GM10248 (cell line): Measurements from ENCODE around the gene HTR1B.

ENCODE experiments used
- CTCF ChIA-PET: fragments of 300-600 bp; sonication (Branson Sonifier 250); formaldehyde crosslinking; extraction: SDS; loops from one replicate; lab custom pipeline; 2021; ENCODE audit warnings: antibody characterized with exemption; lab: Yijun Ruan, JAX
- POLR2A ChIA-PET: fragments of 350-650 bp; sonication (Branson Sonifier 250); formaldehyde crosslinking; extraction: SDS; loops from one replicate; lab custom pipeline; 2020; ENCODE audit warnings: antibody characterized with exemption; lab: Yijun Ruan, JAX
- DNase-seq: peaks from one replicate; pipeline ENCODE4 v3.0.0; 2012; ENCODE audit errors: extremely low spot score
- TF ChIP-seq, protein P1 (sequence below): IDR thresholded peaks from 2 replicates; pipeline ENCODE4 v1.5.1; 2012; ENCODE audit warnings: mild to moderate bottlenecking, low read depth; ENCODE audit errors: extremely low read depth, missing control alignments, control extremely low read depth

HTR1B gene

DNA sequence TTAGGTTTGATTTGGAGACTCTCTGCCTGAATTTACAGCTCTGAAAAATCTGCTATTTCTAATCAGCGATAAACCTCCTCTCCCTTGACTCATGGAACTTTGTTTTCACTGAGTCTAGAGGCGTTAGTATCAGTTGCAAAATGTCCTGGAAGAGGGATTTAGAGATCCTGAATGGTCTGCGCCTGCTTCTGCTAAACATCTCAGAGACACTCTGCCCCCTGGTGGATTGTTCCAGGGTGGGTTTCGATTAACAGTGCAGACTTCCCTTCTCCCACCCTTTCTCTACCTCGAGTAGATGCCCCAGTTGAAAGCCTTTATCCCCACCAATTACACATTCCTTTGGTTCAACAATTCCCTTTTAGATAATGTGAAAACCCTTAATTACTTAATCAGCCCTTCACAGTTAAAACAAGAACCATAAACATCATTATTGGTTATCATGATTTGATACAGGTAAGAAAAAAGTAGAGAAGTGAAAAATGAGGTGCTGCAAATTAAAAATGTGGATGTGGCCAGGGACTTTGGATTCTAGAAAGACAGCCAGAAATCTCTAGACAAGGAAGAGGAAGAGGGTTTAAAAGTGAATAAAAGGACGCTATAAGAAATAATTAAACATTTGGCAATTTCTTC is 5.5 kb downstream of the HTR1B start:
- peak; percentile 44 for DNase-seq
- CTCF ChIA-PET: interaction anchor here (0.8 to 3.0 kb wide), 7 partner anchors 8 to 1564 kb away, joined by 3 to 35 read pairs (median 7); no protein-coding TSS in a partner anchor
- TF ChIP-seq, protein P1, sequence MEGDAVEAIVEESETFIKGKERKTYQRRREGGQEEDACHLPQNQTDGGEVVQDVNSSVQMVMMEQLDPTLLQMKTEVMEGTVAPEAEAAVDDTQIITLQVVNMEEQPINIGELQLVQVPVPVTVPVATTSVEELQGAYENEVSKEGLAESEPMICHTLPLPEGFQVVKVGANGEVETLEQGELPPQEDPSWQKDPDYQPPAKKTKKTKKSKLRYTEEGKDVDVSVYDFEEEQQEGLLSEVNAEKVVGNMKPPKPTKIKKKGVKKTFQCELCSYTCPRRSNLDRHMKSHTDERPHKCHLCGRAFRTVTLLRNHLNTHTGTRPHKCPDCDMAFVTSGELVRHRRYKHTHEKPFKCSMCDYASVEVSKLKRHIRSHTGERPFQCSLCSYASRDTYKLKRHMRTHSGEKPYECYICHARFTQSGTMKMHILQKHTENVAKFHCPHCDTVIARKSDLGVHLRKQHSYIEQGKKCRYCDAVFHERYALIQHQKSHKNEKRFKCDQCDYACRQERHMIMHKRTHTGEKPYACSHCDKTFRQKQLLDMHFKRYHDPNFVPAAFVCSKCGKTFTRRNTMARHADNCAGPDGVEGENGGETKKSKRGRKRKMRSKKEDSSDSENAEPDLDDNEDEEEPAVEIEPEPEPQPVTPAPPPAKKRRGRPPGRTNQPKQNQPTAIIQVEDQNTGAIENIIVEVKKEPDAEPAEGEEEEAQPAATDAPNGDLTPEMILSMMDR: peak; percentile 74
- POLR2A ChIA-PET: no interaction called here

- ChIA-PET POLR2A (no interaction called here), CTCF (interaction anchor here (0.8 to 3.0 kb wide), 6 partner anchors 8 to 1563 kb away, joined by 3 to 35 read pairs (median 8); no protein-coding TSS in a partner anchor)
- TF ChIP-seq, protein P1: no peak
- no peak for DNase-seq
Observed at GRCh38 chr6:77456531-77457248, 6.6 kb downstream of the HTR1B start.

DNA sequence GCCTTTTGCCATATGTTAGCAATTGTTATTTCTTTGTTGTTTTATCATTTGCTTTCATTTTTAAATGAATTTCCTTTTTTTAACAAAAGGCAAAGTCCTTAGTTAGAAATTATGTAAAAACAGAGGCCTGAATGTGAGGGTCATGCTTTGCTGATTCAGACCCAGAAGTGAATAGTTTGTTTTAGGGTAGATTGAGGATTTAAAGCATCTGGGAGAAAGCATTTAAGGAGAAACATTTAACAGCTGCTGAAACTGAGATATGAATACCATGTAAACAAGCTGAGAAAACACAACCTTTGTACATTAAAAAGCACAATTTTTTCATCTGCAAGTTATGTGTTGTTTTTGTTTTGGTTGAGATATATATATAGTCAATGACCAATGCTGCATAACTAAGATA is 8.0 kb downstream of the HTR1B start:
- CTCF ChIA-PET: interaction anchor here (0.9 kb wide), 1 partner anchor 1563 kb away, joined by 3 read pairs; no protein-coding TSS in a partner anchor

GRCh38 chr6:77454386-77454785 is 8.9 kb downstream of the HTR1B start:
- ChIA-PET CTCF (interaction anchor here (0.9 kb wide), 1 partner anchor 1561 kb away, joined by 3 read pairs; no protein-coding TSS in a partner anchor), POLR2A (no interaction called here)
- no peak for DNase-seq
- TF ChIP-seq, protein P1: no peak

More for the DNA sequence above, 8.0 kb downstream of the HTR1B start:
- TF ChIP-seq, protein P1: no peak
- POLR2A ChIA-PET: no interaction called here
- DNase-seq: no peak

DNA sequence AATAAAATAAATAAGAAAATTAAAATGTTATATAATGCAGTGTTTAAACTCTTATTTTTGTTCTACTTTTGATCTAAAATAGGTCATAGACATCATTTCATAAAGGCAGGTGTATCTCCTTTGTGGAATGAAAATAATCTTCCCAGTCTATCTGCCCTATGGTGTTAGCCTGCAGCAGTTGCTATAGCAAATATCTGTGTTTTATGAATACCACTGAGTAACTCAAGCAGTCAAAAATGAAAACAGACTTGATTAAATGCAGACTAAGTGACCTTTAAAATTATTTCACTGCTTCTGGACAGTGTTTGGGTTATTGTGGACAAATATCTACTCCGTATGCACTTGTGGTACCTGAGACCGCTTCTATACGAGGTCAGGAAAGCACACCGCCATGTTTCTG is 11.8 kb downstream of the HTR1B start:
- no peak for DNase-seq
- CTCF ChIA-PET: no interaction called here
- TF ChIP-seq, protein P1: no peak
- POLR2A ChIA-PET: no interaction called here

DNA sequence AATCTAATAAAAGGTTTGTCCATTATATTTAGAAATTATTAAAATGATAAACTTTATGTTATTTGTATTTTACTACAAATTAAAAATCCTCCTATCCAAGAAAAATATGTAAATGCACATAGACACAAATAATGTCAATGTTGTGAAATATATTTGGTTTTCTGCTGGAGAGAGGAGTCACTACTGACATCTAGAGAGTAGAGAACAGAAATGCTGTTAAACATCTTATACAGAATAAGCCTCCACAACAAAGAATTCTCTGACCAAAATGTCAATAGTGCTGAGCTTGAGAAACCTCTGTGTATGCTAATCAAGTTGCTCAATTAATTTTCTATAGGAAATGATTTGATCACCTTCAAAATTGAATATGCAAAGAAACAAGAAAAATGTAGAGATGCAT is 12.4 kb downstream of the HTR1B start:
- POLR2A ChIA-PET: no interaction called here
- TF ChIP-seq, protein P1: no peak
- CTCF ChIA-PET: no interaction called here
- DNase-seq: no peak
